ENCODE data around the gene RECK.

DNA sequence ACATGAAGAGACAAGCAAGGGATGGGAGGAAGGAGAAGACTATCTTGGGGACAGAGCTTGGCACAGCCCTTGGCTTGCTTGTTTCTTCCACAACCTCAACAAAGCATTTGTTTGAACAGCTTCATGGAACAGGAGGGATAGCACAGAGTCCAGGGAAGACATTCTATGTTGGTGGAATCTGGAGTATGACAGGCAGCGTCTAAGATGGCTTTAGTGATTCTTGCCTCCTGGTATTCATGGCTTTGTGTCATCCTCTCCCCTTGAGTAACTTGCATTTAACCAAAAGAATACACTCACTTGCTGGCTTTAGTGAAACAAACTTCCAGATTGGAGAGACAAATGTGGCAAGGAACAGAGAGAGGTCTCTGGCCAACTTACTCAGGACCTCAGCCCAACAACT lies 30.8 kb upstream of the RECK start:
- TF ChIP-seq FOXK2 (IDR thresholded peaks at IDR 0.05) (no peak), ELF4 (IDR thresholded peaks at IDR 0.05) (no peak), SUZ12 (IDR thresholded peaks at IDR 0.05) (no peak), HDGF (IDR thresholded peaks at IDR 0.05; ENCODE audit: borderline replicate concordance) (no peak)

Data from HEK293T (cell line).